HFFc6 (cell line): ENCODE results near the gene GNPDA1. TPM values are rescaled to one million over a fixed set of nuclear protein-coding genes. Genes with fewer than 3 reads are reported as not detected.

Source experiments
- DNase-seq: peaks from one replicate; pipeline ENCODE4 v3.0.0-alpha.2; 2018
- H3K27ac Mint-ChIP-seq: 2 replicates; pipeline ENCODE4 v1.8.0; 2020; ENCODE audit warnings: mild to moderate bottlenecking, mixed read lengths
- H3K27me3 Mint-ChIP-seq: 2 replicates; pipeline ENCODE4 v1.8.0; 2021; ENCODE audit warnings: mild to moderate bottlenecking, moderate library complexity, mixed read lengths; ENCODE audit not compliant: insufficient read depth
- H3K36me3 Mint-ChIP-seq: 2 replicates; pipeline ENCODE4 v1.8.0; 2021; ENCODE audit warnings: low read depth, mixed read lengths
- H3K4me1 Mint-ChIP-seq: 2 replicates; pipeline ENCODE4 v1.8.0; 2020; ENCODE audit warnings: low read depth, mixed read lengths
- H3K4me3 Mint-ChIP-seq: 2 replicates; pipeline ENCODE4 v1.8.0; 2020; ENCODE audit warnings: mild to moderate bottlenecking, moderate library complexity, mixed read lengths
- H3K9me3 Mint-ChIP-seq: 2 replicates; pipeline ENCODE4 v1.8.0; 2020; ENCODE audit warnings: mild to moderate bottlenecking, mixed read lengths
- total RNA-seq, 6 experiments: library from RNA; stranded (reverse); fragmentation: NEBNext Ultra II Directional; extraction: Animal tissue kit (Norgen Biotek cat#: 25700); gene quantifications; 2 replicates in 1 of 6; 3 replicates in 5 of 6; pipeline ENCODE4 v1.2.3, GENCODE V29; 2021
- TF ChIP-seq, protein P1 (sequence below): fragments of 200-600 bp; sonication (generic); IDR thresholded peaks from 2 replicates; pipeline ENCODE4 v1.5.0; 2021; ENCODE audit warnings: antibody characterized with exemption, mild to moderate bottlenecking

Gene GNPDA1
- total RNA-seq, 6 experiments from 2014 or later, result 25.1 to 32.6 (median 30.0) TPM

DNA sequence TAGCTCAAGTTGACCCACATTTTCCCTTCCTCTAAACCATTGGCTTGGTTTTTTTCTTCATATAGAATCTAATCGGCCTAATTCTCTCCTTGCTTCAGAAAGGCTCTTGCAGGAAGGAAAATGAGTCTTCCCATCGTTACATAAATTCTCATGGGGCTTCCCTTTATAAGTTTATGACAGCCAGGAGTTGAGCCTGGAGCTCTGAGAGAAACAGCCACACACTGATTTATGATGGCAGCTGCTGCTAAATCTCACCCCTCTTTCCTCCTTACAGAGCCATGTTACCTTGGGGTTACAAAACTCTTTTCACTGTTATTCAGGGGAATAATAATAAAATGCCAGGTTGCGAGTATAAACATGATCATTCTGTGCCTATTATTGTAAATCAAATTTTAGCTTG lies 49.1 kb downstream of the GNPDA1 start:
- TF ChIP-seq, protein P1, sequence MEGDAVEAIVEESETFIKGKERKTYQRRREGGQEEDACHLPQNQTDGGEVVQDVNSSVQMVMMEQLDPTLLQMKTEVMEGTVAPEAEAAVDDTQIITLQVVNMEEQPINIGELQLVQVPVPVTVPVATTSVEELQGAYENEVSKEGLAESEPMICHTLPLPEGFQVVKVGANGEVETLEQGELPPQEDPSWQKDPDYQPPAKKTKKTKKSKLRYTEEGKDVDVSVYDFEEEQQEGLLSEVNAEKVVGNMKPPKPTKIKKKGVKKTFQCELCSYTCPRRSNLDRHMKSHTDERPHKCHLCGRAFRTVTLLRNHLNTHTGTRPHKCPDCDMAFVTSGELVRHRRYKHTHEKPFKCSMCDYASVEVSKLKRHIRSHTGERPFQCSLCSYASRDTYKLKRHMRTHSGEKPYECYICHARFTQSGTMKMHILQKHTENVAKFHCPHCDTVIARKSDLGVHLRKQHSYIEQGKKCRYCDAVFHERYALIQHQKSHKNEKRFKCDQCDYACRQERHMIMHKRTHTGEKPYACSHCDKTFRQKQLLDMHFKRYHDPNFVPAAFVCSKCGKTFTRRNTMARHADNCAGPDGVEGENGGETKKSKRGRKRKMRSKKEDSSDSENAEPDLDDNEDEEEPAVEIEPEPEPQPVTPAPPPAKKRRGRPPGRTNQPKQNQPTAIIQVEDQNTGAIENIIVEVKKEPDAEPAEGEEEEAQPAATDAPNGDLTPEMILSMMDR, result no peak
- no peak for DNase-seq
- H3K4me3 Mint-ChIP-seq, result no peak overlapping the region

DNA sequence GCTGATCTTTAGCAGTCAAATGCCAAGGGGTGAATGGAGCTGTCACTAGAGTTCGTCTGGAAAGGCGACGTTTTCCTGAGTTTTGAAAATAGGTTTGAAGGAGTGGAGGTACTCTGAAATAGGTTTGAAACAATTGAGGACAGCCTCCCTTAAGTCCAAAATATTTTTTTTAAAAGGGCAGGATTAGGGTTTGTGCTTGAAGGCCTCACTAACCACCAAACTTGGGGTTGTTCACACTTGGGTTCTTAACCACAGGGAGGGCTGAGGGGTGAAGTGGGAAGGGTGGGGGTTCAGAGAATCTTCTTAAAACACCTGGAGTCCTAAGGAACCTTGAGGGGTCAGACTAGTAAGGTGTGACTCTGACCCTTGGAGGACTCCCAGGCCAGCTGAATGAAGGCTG lies 51.4 kb downstream of the GNPDA1 start:
- no peaks in the 10 kb centered on the region for H3K36me3 Mint-ChIP-seq
- peaks cover 18% of the 10 kb centered on the region for H3K4me1 Mint-ChIP-seq
- no peaks in the 10 kb centered on the region for H3K9me3 Mint-ChIP-seq
- H3K27ac Mint-ChIP-seq, result peak overlapping the region; percentile 70; the same call in 1 of the 2 replicates
- DNase-seq, result no peak
- peaks cover 2% of the 10 kb centered on the region; the same call in 1 of the 2 replicates for H3K27me3 Mint-ChIP-seq
- TF ChIP-seq, protein P1, result no peak
- H3K4me3 Mint-ChIP-seq, result no peak overlapping the region

More for the DNA sequence above, 49.1 kb downstream of the GNPDA1 start:
- Mint-ChIP-seq H3K9me3 (no peaks in the 10 kb centered on the region), H3K27me3 (no peaks in the 10 kb centered on the region; the same call in 1 of the 2 replicates), H3K27ac (no peak overlapping the region), H3K4me1 (peaks cover 16% of the 10 kb centered on the region), H3K36me3 (no peaks in the 10 kb centered on the region)

DNA sequence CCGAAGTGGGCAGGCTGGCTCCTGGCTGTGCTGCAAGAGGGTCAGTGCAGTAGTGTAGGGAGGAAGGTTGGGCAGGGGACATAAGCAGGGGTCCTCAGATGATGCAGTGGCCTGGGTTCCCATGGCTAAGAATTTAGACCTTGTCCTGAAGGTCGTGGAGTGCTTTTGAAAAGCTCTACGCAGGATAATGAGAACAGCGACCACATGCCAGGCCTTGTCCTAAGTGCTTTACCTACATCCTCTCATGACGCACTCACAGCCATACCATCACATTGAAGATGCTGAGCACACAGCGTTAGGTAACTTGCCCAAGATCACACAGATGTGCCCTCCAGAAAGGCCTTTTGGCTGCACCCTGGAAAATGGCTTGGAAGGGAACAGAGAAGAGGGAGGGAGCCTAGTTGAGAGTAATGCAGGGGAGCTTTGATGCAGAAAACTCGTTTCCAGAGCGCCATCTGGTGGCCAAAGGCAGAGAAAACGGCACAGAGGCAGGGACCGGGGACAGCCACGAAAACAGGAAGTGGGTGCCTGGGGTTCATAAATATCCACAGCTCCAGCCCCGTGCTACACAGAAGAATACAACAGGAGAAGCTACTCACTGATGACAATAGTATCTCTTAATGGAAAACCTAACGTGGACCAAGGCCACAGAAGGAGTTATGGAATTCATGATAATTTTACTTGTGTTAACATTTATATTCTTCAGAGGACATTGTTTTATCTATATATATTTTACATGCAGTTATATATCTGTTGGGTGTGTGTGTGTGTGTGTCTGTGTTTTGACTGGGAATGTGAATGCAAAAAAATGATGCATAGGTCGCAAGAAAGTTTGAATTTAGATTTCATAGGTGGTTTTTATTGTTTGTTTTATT lies 52.1 kb downstream of the GNPDA1 start:
- Mint-ChIP-seq H3K4me1 (peaks cover 18% of the 10 kb centered on the region), H3K27me3 (peaks cover 2% of the 10 kb centered on the region; the same call in 1 of the 2 replicates), H3K9me3 (no peaks in the 10 kb centered on the region), H3K4me3 (peak overlapping the region; percentile 24; the same call in 1 of the 2 replicates), H3K36me3 (no peaks in the 10 kb centered on the region), H3K27ac (peak overlapping the region; percentile 70)
- TF ChIP-seq, protein P1, result peak; percentile 94
- peak; percentile 72 for DNase-seq

DNA sequence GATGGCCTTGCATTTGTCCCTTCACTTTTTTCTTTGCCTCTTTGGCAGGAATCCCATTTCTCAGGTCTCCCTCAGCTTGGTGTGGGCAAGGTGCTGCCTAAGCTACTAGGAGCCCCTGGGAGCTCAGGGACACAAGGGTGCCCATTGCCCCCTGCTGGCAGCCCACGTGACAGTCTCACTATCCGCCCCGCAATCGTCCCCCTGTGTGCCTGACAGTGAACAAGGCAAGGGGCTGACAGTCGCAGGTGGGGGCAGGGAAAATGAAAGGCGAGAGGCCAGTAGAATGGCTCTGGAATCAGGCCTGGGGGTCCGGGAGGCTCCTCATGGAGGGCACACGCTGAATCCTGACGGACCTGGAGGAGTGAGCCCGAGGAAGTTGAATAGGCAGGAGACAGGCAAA lies 52.8 kb downstream of the GNPDA1 start:
- DNase-seq, result no peak
- Mint-ChIP-seq H3K4me1 (peaks cover 18% of the 10 kb centered on the region), H3K36me3 (no peaks in the 10 kb centered on the region), H3K27me3 (peaks cover 2% of the 10 kb centered on the region; the same call in 1 of the 2 replicates), H3K9me3 (no peaks in the 10 kb centered on the region), H3K4me3 (no peak overlapping the region), H3K27ac (no peak overlapping the region)
- TF ChIP-seq, protein P1, result peak; percentile 49; the same call in 1 of the 2 replicates

DNA sequence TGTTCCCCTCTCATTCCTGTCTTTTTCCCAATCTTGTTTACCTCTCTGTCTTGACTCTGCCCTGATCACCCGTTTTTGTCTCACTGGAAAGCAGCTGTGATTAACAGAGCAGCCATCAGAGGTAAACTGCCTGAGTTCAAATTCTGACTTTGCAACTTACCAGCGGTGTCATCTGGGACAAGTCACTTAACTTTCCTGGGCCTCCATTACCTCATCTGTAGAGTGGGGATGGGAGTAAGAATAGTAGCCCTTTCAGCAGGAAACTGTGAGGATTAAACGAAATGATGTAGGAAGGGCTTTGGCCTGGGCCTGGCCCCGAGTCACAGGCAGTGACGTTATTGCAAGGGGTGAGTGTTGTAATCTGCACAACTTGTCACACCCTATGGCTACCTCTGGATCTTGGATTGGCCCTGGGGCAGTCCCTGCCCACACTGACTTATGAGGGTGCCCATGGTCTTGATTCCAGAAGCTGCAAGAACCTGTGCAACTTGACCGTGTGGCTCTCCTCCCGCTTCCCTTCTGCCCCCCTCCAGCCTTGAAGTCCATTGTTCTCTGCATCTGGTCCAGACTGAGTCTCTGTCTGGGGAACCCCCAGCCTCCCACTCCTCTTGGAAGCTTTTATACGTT lies 54.2 kb downstream of the GNPDA1 start:
- no peak overlapping the region; the same call in 1 of the 2 replicates for H3K27ac Mint-ChIP-seq
- H3K36me3 Mint-ChIP-seq, result no peaks in the 10 kb centered on the region
- H3K27me3 Mint-ChIP-seq, result peaks cover 2% of the 10 kb centered on the region; the same call in 1 of the 2 replicates
- H3K9me3 Mint-ChIP-seq, result no peaks in the 10 kb centered on the region
- TF ChIP-seq, protein P1, result no peak
- H3K4me3 Mint-ChIP-seq, result no peak overlapping the region
- no peak for DNase-seq
- peaks cover 18% of the 10 kb centered on the region for H3K4me1 Mint-ChIP-seq
